Measurements from ENCODE around the gene GOLGA7B. TPM values are rescaled to one million over a fixed set of nuclear protein-coding genes. Genes with fewer than 3 reads are reported as not detected.

The GOLGA7B gene
- total RNA-seq, 1 donor from 2014 or later: 2.5 TPM

Other genes with a start within 250 kb of the GOLGA7B start
- 10.9 TPM for gene MORN4, start 216.3 kb upstream of the GOLGA7B start, total RNA-seq (ENCODE audit: unreplicated experiment)
- gene PI4K2A, start 209.2 kb upstream of the GOLGA7B start, total RNA-seq (ENCODE audit: unreplicated experiment): 35.4 TPM
- gene AVPI1, start 162.6 kb upstream of the GOLGA7B start, total RNA-seq (ENCODE audit: unreplicated experiment): 0.67 TPM
- gene MARVELD1, start 136.1 kb upstream of the GOLGA7B start, total RNA-seq (ENCODE audit: unreplicated experiment): 21.0 TPM
- gene ZFYVE27, start 112.7 kb upstream of the GOLGA7B start, total RNA-seq (ENCODE audit: unreplicated experiment): 19.2 TPM
- gene SFRP5, start 77.8 kb upstream of the GOLGA7B start, total RNA-seq (ENCODE audit: unreplicated experiment): 3.5 TPM
- gene CRTAC1, start 180.8 kb downstream of the GOLGA7B start, total RNA-seq (ENCODE audit: unreplicated experiment): 37.3 TPM

Data from endothelial cell (in vitro differentiated cells).